ENCODE data around the gene MEGF11.
"Not testable (repeated sequence)": the region's sequence is repeated elsewhere in the genome, so short reads cannot be mapped to it uniquely, and the experiment has no call there.

MEGF11 gene

GRCh38 chr15:66275352-66275751, 21.8 kb upstream of the MEGF11 start:
- FAIRE-seq = no peak

GRCh38 chr15:66270932-66271331, 17.4 kb upstream of the MEGF11 start:
- FAIRE-seq = no peak

- FAIRE-seq = no peak
These were observed 16.0 kb upstream of the MEGF11 start for GRCh38 chr15:66269326-66270090.

- no peak for FAIRE-seq
These were observed 11.4 kb upstream of the MEGF11 start for GRCh38 chr15:66264859-66265513.

GRCh38 chr15:66262837-66263236, 9.3 kb upstream of the MEGF11 start:
- FAIRE-seq = not testable (repeated sequence)

GRCh38 chr15:66261056-66261455, 7.5 kb upstream of the MEGF11 start:
- FAIRE-seq = no peak

GRCh38 chr15:66256692-66257091, 3.1 kb upstream of the MEGF11 start:
- FAIRE-seq = no peak

- FAIRE-seq = no peak
These were observed 1.6 kb upstream of the MEGF11 start for GRCh38 chr15:66254951-66255676.

GRCh38 chr15:66254089-66254950, 770 bp upstream of the MEGF11 start:
- no peak for FAIRE-seq

GRCh38 chr15:66252685-66253417, 699 bp downstream of the MEGF11 start:
- no peak for FAIRE-seq

GRCh38 chr15:66251790-66252684, 1.5 kb downstream of the MEGF11 start:
- FAIRE-seq = no peak

- no peak for FAIRE-seq
These were observed 2.3 kb downstream of the MEGF11 start for GRCh38 chr15:66251065-66251789.

GRCh38 chr15:66249605-66250174, 3.9 kb downstream of the MEGF11 start:
- FAIRE-seq = no peak

GRCh38 chr15:66246937-66247336, 6.6 kb downstream of the MEGF11 start:
- FAIRE-seq = no peak

GRCh38 chr15:66245832-66246231, 7.7 kb downstream of the MEGF11 start:
- FAIRE-seq = not testable (repeated sequence)

GRCh38 chr15:66241908-66242285, 11.7 kb downstream of the MEGF11 start:
- FAIRE-seq = no peak

GRCh38 chr15:66241087-66241907, 12.3 kb downstream of the MEGF11 start:
- FAIRE-seq = no peak

- no peak for FAIRE-seq
These were observed 13.2 kb downstream of the MEGF11 start for GRCh38 chr15:66240240-66240794.

GRCh38 chr15:66239514-66239913, 14.0 kb downstream of the MEGF11 start:
- FAIRE-seq = no peak

Data from G401.6 (cell line).